T-cell (primary cell): ENCODE data around the gene SESN1. TPM values are rescaled to one million over a fixed set of nuclear protein-coding genes. Genes with fewer than 3 reads are reported as not detected.

Experiments used
- ATAC-seq, 4 experiments: fragments of 200-7000 bp in 3 of 4; fragments of 150-1000 bp in 1 of 4; cut with Tn5 transposase; replicated peaks in 1 of 4; 1 replicate in 3 of 4; 2 replicates in 1 of 4; pipeline ENCODE4 v1.10.0; 2021; ENCODE audit warnings: moderate library complexity in 3 of 4, mild to moderate bottlenecking in 2 of 4, moderate number of reproducible peaks in 1 of 4
- CTCF ChIA-PET, 2 donors: fragments of 300-600 bp; sonication (Branson Sonifier 250); formaldehyde crosslinking; loops; one replicate each; lab custom pipeline; 2022; ENCODE audit warnings: antibody characterized with exemption in 2 of 2; lab: Charles Lee
- POLR2A ChIA-PET, 2 donors: fragments of 300-600 bp; sonication (Branson Sonifier 250); formaldehyde crosslinking; loops; one replicate each; lab custom pipeline; 2022; ENCODE audit warnings: antibody characterized with exemption in 2 of 2; lab: Charles Lee
- DNase-seq, 35 experiments: peaks; one replicate each; pipeline versions ENCODE4 v3.0.0 to v3.0.0-alpha.2; 2013 to 2023
- H3K27ac ChIP-seq: one replicate; pipeline ENCODE4 v1.5.1; 2013; ENCODE audit warnings: low read length
- H3K27me3 ChIP-seq, 2 experiments: replicated peaks in 1 of 2; 1 replicate in 1 of 2; 2 replicates in 1 of 2; pipeline versions ENCODE4 v1.6.1 to v1.7.0; 2013; ENCODE audit warnings: low read length in 1 of 2, mixed read lengths in 1 of 2; ENCODE audit not compliant: control insufficient read depth in 2 of 2, insufficient read depth in 2 of 2; ENCODE audit errors: extremely low read depth in 1 of 2
- H3K36me3 ChIP-seq, 2 donors: 1 replicate in 1 of 2; 2 replicates in 1 of 2; pipeline versions ENCODE4 v1.6.1 to v1.7.0; 2013; ENCODE audit warnings: low read length in 1 of 2; ENCODE audit not compliant: control insufficient read depth in 2 of 2, insufficient read depth in 1 of 2; ENCODE audit errors: extremely low read depth in 1 of 2
- H3K4me1 ChIP-seq, 2 experiments: 1 replicate in 1 of 2; 2 replicates in 1 of 2; pipeline versions ENCODE4 v1.6.1 to v1.7.0; 2013; ENCODE audit warnings: low read length in 2 of 2, mixed read lengths in 1 of 2; ENCODE audit not compliant: insufficient read depth in 2 of 2, control insufficient read depth in 1 of 2; ENCODE audit errors: extremely low read depth in 1 of 2
- H3K4me3 ChIP-seq, 2 donors: 1 replicate in 1 of 2; 2 replicates in 1 of 2; pipeline versions ENCODE4 v1.5.1 to v1.7.0; 2013; ENCODE audit warnings: mild to moderate bottlenecking in 2 of 2, low read length in 1 of 2, moderate library complexity in 1 of 2; ENCODE audit not compliant: control insufficient read depth in 1 of 2; ENCODE audit errors: extremely low read depth in 1 of 2
- H3K9me3 ChIP-seq: 2 replicates; pipeline ENCODE4 v1.7.0; 2013
- H3K27ac Mint-ChIP-seq, 2 donors: one replicate each; pipeline ENCODE4 v1.8.0; 2020 to 2021; ENCODE audit warnings: mild to moderate bottlenecking in 2 of 2, mixed read lengths in 2 of 2
- H3K27me3 Mint-ChIP-seq, 2 donors: one replicate each; pipeline ENCODE4 v1.8.0; 2021 to 2022; ENCODE audit warnings: mixed read lengths in 2 of 2
- H3K36me3 Mint-ChIP-seq: one replicate; pipeline ENCODE4 v1.8.0; 2021; ENCODE audit warnings: mixed read lengths
- H3K4me1 Mint-ChIP-seq, 3 donors: one replicate each; pipeline ENCODE4 v1.8.0; 2020 to 2022; ENCODE audit warnings: mixed read lengths in 3 of 3, mild to moderate bottlenecking in 1 of 3
- H3K4me3 Mint-ChIP-seq, 3 donors: one replicate each; pipeline ENCODE4 v1.8.0; 2020 to 2022; ENCODE audit warnings: mild to moderate bottlenecking in 3 of 3, mixed read lengths in 3 of 3, moderate library complexity in 3 of 3
- H3K9me3 Mint-ChIP-seq, 3 donors: one replicate each; pipeline ENCODE4 v1.8.0; 2020 to 2022; ENCODE audit warnings: mixed read lengths in 3 of 3
- WGBS: methylation state at CpG from one replicate; pipeline ENCODE4 v1.1.5; 2013; ENCODE audit warnings: missing lambda C conversion rate; ENCODE audit not compliant: insufficient coverage; 5-methylcytosine and 5-hydroxymethylcytosine counted together
- total RNA-seq, 35 experiments: library from RNA in 6 of 35; stranded (reverse) in 6 of 35; fragments of 120-200 nt in 1 of 35; gene quantifications; one replicate each; pipeline versions ENCODE4 v1.2.1 to v1.2.4 and lab custom pipeline; 2013 to 2026

The SESN1 gene
- total RNA-seq, 5 donors from 2014 or later (not counting 1 experiment from before 2014, with no cell fraction given): 24.2 to 75.5 (median 33.1) TPM

DNA sequence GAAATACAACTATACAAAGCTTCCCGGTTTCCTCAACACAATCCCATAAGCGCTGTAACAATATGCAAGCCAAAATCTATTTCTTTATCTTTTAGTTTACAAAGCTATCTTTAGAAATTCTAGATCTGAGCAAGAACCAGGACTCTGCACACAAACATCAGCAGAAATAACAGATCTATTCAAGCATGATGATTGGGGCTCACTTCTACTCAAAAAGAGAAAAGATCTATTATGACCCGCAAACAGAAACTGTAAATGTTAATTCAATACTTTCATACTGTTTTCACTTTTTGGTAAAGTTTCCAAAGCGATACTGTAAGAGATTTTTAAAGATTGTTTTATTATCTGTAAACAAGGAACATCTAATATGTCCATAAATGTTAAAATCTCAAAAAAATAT lies 86.6 kb downstream of the SESN1 start:
- Histone ChIP-seq H3K27me3 (no peaks in the 10 kb centered on the region), H3K27ac (peak overlapping the region; percentile 85), H3K36me3 (no peaks in the 10 kb centered on the region), H3K4me1 (peaks cover 14 to 25% of the 10 kb centered on the region in 2 experiments), H3K4me3 (peak overlapping the region in 1 of 2 donors; percentile 97), H3K9me3 (no peaks in the 10 kb centered on the region)
- Mint-ChIP-seq H3K27ac (peak overlapping the region; percentile 85 to 94), H3K4me3 (peak overlapping the region; percentile 83 to 98 (median 96)), H3K27me3 (no peaks in the 10 kb centered on the region), H3K4me1 (peaks cover 64 to 75% (median 64%) of the 10 kb centered on the region in 3 donors), H3K36me3 (no peaks in the 10 kb centered on the region), H3K9me3 (no peaks in the 10 kb centered on the region)
- no CpG with 5 or more reads among the region's 4 CpGs for WGBS
- DNase-seq (no peak), ATAC-seq (no peak)
- CTCF ChIA-PET: interaction anchor here in 1 of 2 donors (0.8 to 10.6 kb wide), 4 partner anchors 65 to 455 kb away, joined by 3 to 77 read pairs (median 4); no protein-coding TSS in a partner anchor
- POLR2A ChIA-PET: interaction anchor here in 1 of 2 donors (0.9 to 1.3 kb wide), 3 partner anchors 65 to 683 kb away, joined by 3 read pairs; no protein-coding TSS in a partner anchor

- CTCF ChIA-PET: interaction anchor here in 1 of 2 donors (0.6 to 10.6 kb wide), 4 partner anchors 65 to 762 kb away, joined by 3 to 77 read pairs (median 4); no protein-coding TSS in a partner anchor
- POLR2A ChIA-PET: interaction anchor here in 1 of 2 donors (0.9 to 1.3 kb wide), 2 partner anchors 66 to 139 kb away, joined by 3 read pairs; no protein-coding TSS in a partner anchor
- no peak for ATAC-seq
- peak overlapping the region; percentile 83 to 98 (median 96) for H3K4me3 Mint-ChIP-seq
- DNase-seq: no peak
- H3K9me3 Mint-ChIP-seq: no peaks in the 10 kb centered on the region
- Histone ChIP-seq H3K27ac (peak overlapping the region; percentile 85), H3K4me1 (peaks cover 11 to 25% of the 10 kb centered on the region in 2 experiments), H3K9me3 (no peaks in the 10 kb centered on the region), H3K27me3 (no peaks in the 10 kb centered on the region), H3K4me3 (peak overlapping the region in 1 of 2 donors; percentile 97), H3K36me3 (peaks cover 0 to under 1% of the 10 kb centered on the region in 2 donors)
- H3K36me3 Mint-ChIP-seq: no peaks in the 10 kb centered on the region
- whole genome bisulfite sequencing: no CpG with 5 or more reads among the region's 3 CpGs
- H3K27me3 Mint-ChIP-seq: no peaks in the 10 kb centered on the region
- H3K27ac Mint-ChIP-seq: peak overlapping the region; percentile 78 to 94
- peaks cover 64 to 70% (median 64%) of the 10 kb centered on the region in 3 donors for H3K4me1 Mint-ChIP-seq
These were observed 87.1 kb downstream of the SESN1 start for GRCh38 chr6:109007521-109007920.

GRCh38 chr6:109006818-109007217 lies 87.8 kb downstream of the SESN1 start:
- ChIA-PET POLR2A (no interaction called here), CTCF (interaction anchor here in 1 of 2 donors (0.6 to 10.6 kb wide), 3 partner anchors 29 to 761 kb away, joined by 4 to 77 read pairs (median 5); no protein-coding TSS in a partner anchor)
- Histone ChIP-seq H3K36me3 (peaks cover 0 to 7% of the 10 kb centered on the region in 2 donors), H3K4me3 (no peak overlapping the region), H3K4me1 (peaks cover 7 to 25% of the 10 kb centered on the region in 2 experiments), H3K9me3 (no peaks in the 10 kb centered on the region), H3K27ac (peak overlapping the region; percentile 85), H3K27me3 (no peaks in the 10 kb centered on the region)
- H3K27ac Mint-ChIP-seq: peak overlapping the region; percentile 13 to 78
- WGBS: no CpG with 5 or more reads among the region's 1 CpG
- H3K4me3 Mint-ChIP-seq: peak overlapping the region; percentile 58 to 96 (median 83)
- H3K4me1 Mint-ChIP-seq: peaks cover 65 to 73% (median 67%) of the 10 kb centered on the region in 3 donors
- no peaks in the 10 kb centered on the region for H3K9me3 Mint-ChIP-seq
- H3K27me3 Mint-ChIP-seq: no peaks in the 10 kb centered on the region
- ATAC-seq (no peak), DNase-seq (no peak)
- no peaks in the 10 kb centered on the region for H3K36me3 Mint-ChIP-seq

DNA sequence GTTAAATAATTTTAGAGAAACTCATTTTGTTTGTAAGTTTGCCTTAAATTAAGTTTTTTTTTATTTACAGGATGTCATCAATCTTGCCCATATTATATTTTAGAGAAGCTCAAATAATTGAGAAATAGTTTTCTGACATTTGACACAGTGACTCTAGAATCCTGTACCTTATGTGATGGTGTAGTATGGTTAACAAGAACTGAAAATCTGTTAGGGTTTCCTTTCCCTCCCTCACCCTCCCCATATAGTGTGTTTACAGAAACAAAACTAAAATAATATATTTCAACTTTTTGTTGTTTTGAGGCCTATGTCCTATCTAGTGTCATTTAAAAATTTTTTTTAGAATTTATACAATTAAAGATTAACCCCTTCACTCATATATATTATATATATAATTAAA lies 91.8 kb downstream of the SESN1 start:
- CTCF ChIA-PET: interaction anchor here in 1 of 2 donors (1.3 kb wide), 1 partner anchor 69 kb away, joined by 6 read pairs; no protein-coding TSS in a partner anchor

GRCh38 chr6:109002051-109002697 lies 92.5 kb downstream of the SESN1 start:
- Mint-ChIP-seq H3K27me3 (no peaks in the 10 kb centered on the region), H3K4me3 (no peak overlapping the region), H3K9me3 (no peaks in the 10 kb centered on the region), H3K4me1 (peaks cover 44 to 50% (median 49%) of the 10 kb centered on the region in 3 donors), H3K36me3 (peaks cover 28% of the 10 kb centered on the region), H3K27ac (peak overlapping the region in 1 of 2 donors; percentile 61)
- no peak overlapping the region for H3K4me3 ChIP-seq
- peaks cover 0 to 31% of the 10 kb centered on the region in 2 donors for H3K36me3 ChIP-seq
- H3K4me1 ChIP-seq: peaks cover 0 to 4% of the 10 kb centered on the region in 2 experiments
- no peaks in the 10 kb centered on the region for H3K9me3 ChIP-seq
- H3K27me3 ChIP-seq: no peaks in the 10 kb centered on the region
- no peak for DNase-seq
- CTCF ChIA-PET: interaction anchor here (0.5 to 1.3 kb wide), 2 partner anchors 15 to 70 kb away, joined by 3 to 6 read pairs; no protein-coding TSS in a partner anchor
- no peak for ATAC-seq
- WGBS: no CpG with 5 or more reads among the region's 3 CpGs
- POLR2A ChIA-PET: no interaction called here
- H3K27ac ChIP-seq: no peak overlapping the region

More for the DNA sequence above, 91.8 kb downstream of the SESN1 start:
- Histone ChIP-seq H3K27ac (no peak overlapping the region), H3K4me3 (no peak overlapping the region), H3K36me3 (peaks cover 0 to 31% of the 10 kb centered on the region in 2 donors), H3K4me1 (peaks cover 0 to 8% of the 10 kb centered on the region in 2 experiments), H3K27me3 (no peaks in the 10 kb centered on the region), H3K9me3 (no peaks in the 10 kb centered on the region)
- Mint-ChIP-seq H3K9me3 (no peaks in the 10 kb centered on the region), H3K4me1 (peaks cover 51 to 57% (median 55%) of the 10 kb centered on the region in 3 donors), H3K36me3 (peaks cover 22% of the 10 kb centered on the region), H3K27ac (no peak overlapping the region), H3K4me3 (no peak overlapping the region), H3K27me3 (no peaks in the 10 kb centered on the region)
- DNase-seq (no peak), ATAC-seq (no peak)
- POLR2A ChIA-PET: interaction anchor here in 1 of 2 donors (0.6 kb wide), 1 partner anchor 72 kb away, joined by 4 read pairs; no protein-coding TSS in a partner anchor

- no CpG with 5 or more reads among the region's 7 CpGs for WGBS
- ChIA-PET POLR2A (no interaction called here), CTCF (interaction anchor here in 1 of 2 donors (1.3 kb wide), 1 partner anchor 71 kb away, joined by 6 read pairs; no protein-coding TSS in a partner anchor)
- ATAC-seq (no peak), DNase-seq (no peak)
- Mint-ChIP-seq H3K27ac (no peak overlapping the region), H3K27me3 (no peaks in the 10 kb centered on the region), H3K4me3 (no peak overlapping the region), H3K4me1 (peaks cover 37 to 42% (median 41%) of the 10 kb centered on the region in 3 donors), H3K9me3 (no peaks in the 10 kb centered on the region), H3K36me3 (peaks cover 28% of the 10 kb centered on the region)
- no peak overlapping the region for H3K27ac ChIP-seq
- H3K4me1 ChIP-seq: no peaks in the 10 kb centered on the region
- no peak overlapping the region for H3K4me3 ChIP-seq
- no peaks in the 10 kb centered on the region for H3K27me3 ChIP-seq
- no peaks in the 10 kb centered on the region for H3K9me3 ChIP-seq
- peaks cover 0 to 32% of the 10 kb centered on the region in 2 donors for H3K36me3 ChIP-seq
These were observed 93.3 kb downstream of the SESN1 start for GRCh38 chr6:109001291-109001894.
